H1 (cell line): ENCODE results near the gene IFNL1. TPM values are rescaled to one million over a fixed set of nuclear protein-coding genes. Genes with fewer than 3 reads are reported as not detected.

Experiments
- polyA plus RNA-seq, 7 experiments: library from polyadenylated mRNA; depleted of rRNA in 3 of 7; stranded (reverse) in 5 of 7; unstranded in 2 of 7; fragments of >200 nt in 5 of 7; fragments of 200-250 nt in 2 of 7; gene quantifications; 1 replicate in 5 of 7; 2 replicates in 1 of 7; 4 replicates in 1 of 7; pipeline versions ENCODE4 v1.2.1 to v1.2.3, GENCODE V29; 2011 to 2013; ENCODE audit warnings: missing spikeins in 2 of 7, mixed read lengths in 2 of 7
- small RNA-seq: library from polyadenylated mRNA; stranded (forward); fragments of <200 nt; extraction: miRNeasy Mini kit (QIAGEN cat#:217004); gene quantifications from one replicate; pipeline ENCODE3, GENCODE V24; 2013; ENCODE audit not compliant: insufficient read depth
- total RNA-seq: library from RNA; stranded (reverse); fragmentation: NEBNext Ultra II Directional; extraction: Animal tissue kit (Norgen Biotek cat#: 25700); gene quantifications from 2 replicates; pipeline ENCODE4 v1.2.1, GENCODE V29; 2021

Gene IFNL1
- total and polyA plus RNA-seq, 2 of the 8 experiments (the other 6 are each of a cell fraction or from before 2014, with no cell fraction given): not detected

Small RNA genes within 50 kb of the gene (small RNA-seq; reads per million reads assigned to genes)
- gene AC011445.2: 1.0 reads per million

Other genes starting within 250 kb of the IFNL1 start
- 0.50 and 0.98 TPM in 2 replicates for gene ACP7, start 212.0 kb upstream of the IFNL1 start, total RNA-seq
- 0.27 and 0.58 TPM in 2 replicates for gene ACP7, start 212.0 kb upstream of the IFNL1 start, polyA plus RNA-seq (2011; rRNA removed)
- 64.4 and 67.6 TPM in 2 replicates for gene PAK4, start 170.6 kb upstream of the IFNL1 start, total RNA-seq
- gene PAK4, start 170.6 kb upstream of the IFNL1 start, polyA plus RNA-seq (2011; rRNA removed): 50.7 and 107 TPM in 2 replicates
- gene NCCRP1, start 99.4 kb upstream of the IFNL1 start, total RNA-seq: 2.8 and 3.2 TPM in 2 replicates
- gene NCCRP1, start 99.4 kb upstream of the IFNL1 start, polyA plus RNA-seq (2011; rRNA removed): 7.9 and 11.2 TPM in 2 replicates
- not detected in 2 replicates for gene SYCN, start 92.1 kb upstream of the IFNL1 start, total RNA-seq
- not detected in 2 replicates for gene SYCN, start 92.1 kb upstream of the IFNL1 start, polyA plus RNA-seq (2011; rRNA removed)
- gene IFNL3, start 51.4 kb upstream of the IFNL1 start, total RNA-seq: not detected in 2 replicates
- gene IFNL3, start 51.4 kb upstream of the IFNL1 start, polyA plus RNA-seq (2011; rRNA removed): 0.11 TPM in 1 of 2 replicates, not detected in the other
- not detected in 2 replicates for gene IFNL4, start 47.6 kb upstream of the IFNL1 start, total RNA-seq
- not detected in 2 replicates for gene IFNL4, start 47.6 kb upstream of the IFNL1 start, polyA plus RNA-seq (2011; rRNA removed)
- gene IFNL2, start 28.0 kb upstream of the IFNL1 start, total RNA-seq: not detected in 2 replicates
- not detected in 2 replicates for gene IFNL2, start 28.0 kb upstream of the IFNL1 start, polyA plus RNA-seq (2011; rRNA removed)
- 6.6 and 7.5 TPM in 2 replicates for gene LRFN1, start 24.5 kb downstream of the IFNL1 start, total RNA-seq
- gene LRFN1, start 24.5 kb downstream of the IFNL1 start, polyA plus RNA-seq (2011; rRNA removed): 2.4 and 6.1 TPM in 2 replicates
- gene GMFG, start 39.6 kb downstream of the IFNL1 start, total RNA-seq: not detected in 2 replicates
- 0.24 and 0.26 TPM in 2 replicates for gene GMFG, start 39.6 kb downstream of the IFNL1 start, polyA plus RNA-seq (2011; rRNA removed)
- 158 and 161 TPM in 2 replicates for gene SAMD4B, start 46.0 kb downstream of the IFNL1 start, total RNA-seq
- 137 and 189 TPM in 2 replicates for gene SAMD4B, start 46.0 kb downstream of the IFNL1 start, polyA plus RNA-seq (2011; rRNA removed)
- 31.4 and 33.1 TPM in 2 replicates for gene PAF1, start 94.7 kb downstream of the IFNL1 start, total RNA-seq
- 58.6 and 67.8 TPM in 2 replicates for gene PAF1, start 94.7 kb downstream of the IFNL1 start, polyA plus RNA-seq (2011; rRNA removed)
- gene MED29, start 95.0 kb downstream of the IFNL1 start, total RNA-seq: 31.1 and 32.3 TPM in 2 replicates
- 52.5 and 71.4 TPM in 2 replicates for gene MED29, start 95.0 kb downstream of the IFNL1 start, polyA plus RNA-seq (2011; rRNA removed)
- gene ZFP36, start 110.4 kb downstream of the IFNL1 start, total RNA-seq: 10.9 and 12.2 TPM in 2 replicates
- gene ZFP36, start 110.4 kb downstream of the IFNL1 start, polyA plus RNA-seq (2011; rRNA removed): 4.0 and 7.3 TPM in 2 replicates
- 64.0 and 65.7 TPM in 2 replicates for gene PLEKHG2, start 116.3 kb downstream of the IFNL1 start, total RNA-seq
- gene PLEKHG2, start 116.3 kb downstream of the IFNL1 start, polyA plus RNA-seq (2011; rRNA removed): 16.9 and 21.8 TPM in 2 replicates
- gene RPS16, start 139.5 kb downstream of the IFNL1 start, total RNA-seq: 2,433 and 2,482 TPM in 2 replicates
- 7,810 and 9,546 TPM in 2 replicates for gene RPS16, start 139.5 kb downstream of the IFNL1 start, polyA plus RNA-seq (2011; rRNA removed)
- gene SUPT5H, start 149.2 kb downstream of the IFNL1 start, total RNA-seq: 111 and 118 TPM in 2 replicates
- gene SUPT5H, start 149.2 kb downstream of the IFNL1 start, polyA plus RNA-seq (2011; rRNA removed): 77.8 and 110 TPM in 2 replicates
- gene TIMM50, start 184.4 kb downstream of the IFNL1 start, total RNA-seq: 153 and 155 TPM in 2 replicates
- 187 and 217 TPM in 2 replicates for gene TIMM50, start 184.4 kb downstream of the IFNL1 start, polyA plus RNA-seq (2011; rRNA removed)
- gene DLL3, start 202.5 kb downstream of the IFNL1 start, total RNA-seq: 11.3 and 12.2 TPM in 2 replicates
- 13.8 and 16.6 TPM in 2 replicates for gene DLL3, start 202.5 kb downstream of the IFNL1 start, polyA plus RNA-seq (2011; rRNA removed)
- gene SELENOV, start 218.7 kb downstream of the IFNL1 start, total RNA-seq: 8.4 and 11.0 TPM in 2 replicates
- 10.7 and 21.8 TPM in 2 replicates for gene SELENOV, start 218.7 kb downstream of the IFNL1 start, polyA plus RNA-seq (2011; rRNA removed)
- 2.4 and 3.4 TPM in 2 replicates for gene EID2B, start 236.4 kb downstream of the IFNL1 start, total RNA-seq
- 2.1 and 11.3 TPM in 2 replicates for gene EID2B, start 236.4 kb downstream of the IFNL1 start, polyA plus RNA-seq (2011; rRNA removed)
- 29.6 and 29.9 TPM in 2 replicates for gene EID2, start 243.8 kb downstream of the IFNL1 start, total RNA-seq
- 7.6 and 7.8 TPM in 2 replicates for gene EID2, start 243.8 kb downstream of the IFNL1 start, polyA plus RNA-seq (2011; rRNA removed)